HG02981 (cell line): ENCODE data around the gene MYBBP1A.

Source experiments
- ATAC-seq: cut with Tn5 transposase; IDR thresholded peaks from one replicate; pipeline ENCODE4 v1.9.1; 2021; ENCODE audit warnings: mild to moderate bottlenecking, moderate library complexity; ENCODE audit not compliant: unreplicated experiment

MYBBP1A gene

GRCh38 chr17:4549781-4550533 is 5.2 kb downstream of the MYBBP1A start:
- ATAC-seq = no peak

- no peak for ATAC-seq
Measured at GRCh38 chr17:4548721-4549531, 6.3 kb downstream of the MYBBP1A start.

GRCh38 chr17:4548061-4548461 is 7.1 kb downstream of the MYBBP1A start:
- no peak for ATAC-seq

- no peak for ATAC-seq
Measured at GRCh38 chr17:4547118-4547906, 7.9 kb downstream of the MYBBP1A start.

DNA sequence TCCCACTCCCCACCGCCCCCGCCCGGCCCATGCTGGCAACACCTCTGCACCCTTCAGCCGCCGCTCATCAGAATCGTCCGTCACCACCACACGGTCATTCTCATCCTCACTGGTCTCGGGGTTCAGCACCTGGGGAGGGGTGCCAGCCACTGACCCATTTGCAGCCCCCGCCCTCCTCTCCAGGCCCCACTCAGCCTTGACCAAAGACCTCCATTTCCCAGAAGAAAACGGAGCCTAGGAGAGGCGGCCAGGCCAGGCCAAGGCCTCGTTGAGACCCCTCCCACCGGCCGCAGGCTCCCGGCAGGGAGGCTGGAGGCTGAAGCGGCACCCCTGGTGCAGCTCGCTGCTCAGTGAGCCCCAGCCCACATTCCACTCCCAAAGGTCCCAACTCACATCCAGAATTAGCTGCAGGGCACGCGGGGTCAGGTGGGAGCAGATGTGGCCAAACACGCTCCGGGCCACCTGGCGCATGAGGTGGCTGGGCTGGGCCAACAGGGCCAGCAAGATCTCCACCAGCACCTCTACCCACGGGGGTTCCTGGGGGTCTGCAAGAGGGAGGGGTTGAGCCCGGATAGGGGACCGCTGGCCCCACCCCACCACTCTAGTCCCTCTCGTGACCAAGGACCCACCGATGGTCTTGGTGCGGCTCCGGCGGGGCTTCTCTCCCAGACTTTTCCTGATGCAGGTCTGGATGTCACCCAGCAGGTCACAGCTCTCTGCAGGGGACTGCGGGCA is 9.8 kb downstream of the MYBBP1A start:
- ATAC-seq = no peak

- ATAC-seq = no peak
Measured at GRCh38 chr17:4544951-4545216, 10.3 kb downstream of the MYBBP1A start.

- no peak for ATAC-seq
Measured at GRCh38 chr17:4544135-4544950, 10.8 kb downstream of the MYBBP1A start.

- ATAC-seq = no peak
Measured at GRCh38 chr17:4543557-4544026, 11.6 kb downstream of the MYBBP1A start.

DNA sequence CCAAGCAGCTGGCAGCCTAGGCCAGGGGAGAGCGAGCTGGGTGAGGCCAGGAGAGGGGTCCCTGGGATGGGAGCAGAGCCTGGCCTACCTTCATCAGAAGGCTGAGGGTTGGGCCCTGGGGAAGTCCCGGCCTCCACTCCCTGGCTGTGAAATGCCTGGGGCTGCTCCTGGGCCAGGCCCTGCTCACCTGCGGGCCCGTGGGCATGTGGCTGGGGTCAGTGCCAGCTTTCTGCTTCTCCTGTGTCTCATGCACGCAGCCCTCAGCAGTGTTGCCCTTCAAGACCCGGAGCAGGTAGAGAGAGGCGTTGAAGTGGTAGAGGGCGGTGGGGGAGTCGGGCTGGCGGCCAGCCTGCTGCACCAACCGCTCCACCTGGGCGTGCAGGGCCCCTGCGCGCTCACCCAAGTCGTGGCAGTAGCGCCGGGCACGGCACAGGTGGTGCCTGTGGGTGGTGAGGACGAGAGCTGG is 12.4 kb downstream of the MYBBP1A start:
- no peak for ATAC-seq

- no peak for ATAC-seq
Measured at GRCh38 chr17:4542003-4542725, 13.0 kb downstream of the MYBBP1A start.

- ATAC-seq = no peak
Measured at GRCh38 chr17:4541328-4542002, 13.7 kb downstream of the MYBBP1A start.

GRCh38 chr17:4540687-4541327 is 14.4 kb downstream of the MYBBP1A start:
- no peak for ATAC-seq

DNA sequence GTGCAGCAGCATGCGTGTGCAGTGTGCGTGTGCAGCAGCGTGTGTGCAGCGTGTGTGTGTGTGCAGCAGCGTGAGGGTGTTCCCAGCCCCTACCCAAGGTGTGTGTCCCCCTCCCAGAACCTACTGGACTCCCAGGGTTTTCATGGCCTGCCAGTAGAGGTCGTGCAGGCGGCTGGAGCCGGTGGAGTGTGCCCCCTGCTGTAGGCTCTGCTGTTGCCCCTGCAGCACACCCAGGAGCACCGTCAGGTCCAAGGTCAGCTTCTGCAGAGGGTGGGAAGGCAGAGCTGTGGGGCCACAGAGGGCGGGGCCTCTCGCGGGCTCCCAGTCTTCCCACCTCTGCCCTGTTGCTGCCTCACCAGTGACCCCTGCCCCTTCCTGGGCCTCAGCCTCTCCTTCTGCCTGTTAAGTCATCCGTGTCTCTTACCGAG is 14.9 kb downstream of the MYBBP1A start:
- no peak for ATAC-seq

DNA sequence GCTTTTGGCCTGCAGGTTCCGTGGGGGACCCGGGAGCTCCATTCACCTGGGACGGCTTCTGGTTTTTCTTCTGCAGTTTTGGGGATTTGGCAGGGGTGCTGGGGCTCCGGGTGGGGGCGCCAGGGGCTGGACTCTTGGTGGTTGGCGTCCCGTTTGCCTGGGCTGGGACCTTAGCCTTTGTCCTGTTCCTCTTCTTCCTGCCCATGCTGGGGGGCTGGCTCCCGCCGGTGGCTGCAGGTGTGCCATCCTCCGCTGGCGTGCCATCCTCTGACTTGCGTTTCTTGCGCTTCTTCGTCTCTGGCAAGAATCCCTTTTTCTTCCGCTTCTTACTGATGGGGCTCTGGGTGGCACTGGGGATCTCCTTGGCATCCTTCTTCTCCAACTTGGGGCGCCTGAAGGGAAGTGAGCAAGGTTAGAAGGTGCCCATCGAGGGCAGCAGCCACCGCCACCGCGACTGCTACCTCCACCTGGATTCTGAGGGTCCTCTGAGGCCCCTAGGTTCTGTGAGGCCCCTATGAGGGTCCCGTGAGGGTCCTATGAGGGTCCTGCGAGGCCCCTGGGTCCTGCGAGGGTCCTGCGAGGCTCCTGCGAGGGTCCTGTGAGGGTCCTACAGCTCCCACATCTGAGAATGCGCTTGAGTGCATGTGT is 15.5 kb downstream of the MYBBP1A start:
- ATAC-seq = no peak

GRCh38 chr17:4539025-4539424 is 16.2 kb downstream of the MYBBP1A start:
- ATAC-seq = no peak

DNA sequence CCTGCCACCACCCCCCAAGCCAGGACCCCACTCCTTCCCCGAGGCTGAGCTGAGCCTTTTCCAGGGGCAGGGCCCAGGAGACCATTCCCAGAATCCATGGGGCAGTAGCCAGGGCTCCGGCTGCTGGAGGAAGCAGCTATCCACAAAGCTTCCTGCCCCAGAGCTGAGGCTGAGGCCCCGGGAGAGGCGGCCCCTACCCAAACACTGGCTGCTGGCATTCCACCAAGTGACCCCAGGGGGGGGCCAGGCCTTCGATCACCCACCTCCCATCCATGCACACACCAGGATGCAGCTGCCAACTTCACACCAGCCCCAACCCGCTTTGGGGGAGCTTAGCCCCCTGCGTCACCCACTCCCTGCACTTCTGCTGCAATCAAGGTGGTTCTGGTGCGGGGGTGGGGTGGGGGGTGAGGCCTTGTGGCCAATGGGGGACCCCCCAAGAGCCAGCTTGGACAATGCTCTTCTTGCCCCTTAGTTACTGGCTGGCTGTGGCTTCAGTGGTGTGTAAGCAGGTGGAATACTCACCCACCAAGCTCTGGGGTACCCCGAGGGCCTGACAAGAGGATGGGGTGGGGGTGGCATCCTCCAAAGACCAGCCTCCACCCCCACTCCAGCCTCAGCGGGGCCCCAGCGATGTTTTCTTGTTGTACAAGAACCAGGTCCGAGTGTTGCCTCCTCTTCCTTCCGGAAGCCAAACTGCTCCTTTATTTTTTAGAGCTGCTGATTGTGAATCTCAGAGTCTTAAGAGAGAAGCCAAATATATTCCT is 16.8 kb downstream of the MYBBP1A start:
- no peak for ATAC-seq
